Uterus (tissue), 4 donors: ENCODE measurements around the gene RPS16. TPM values are rescaled to one million over a fixed set of nuclear protein-coding genes. Genes with fewer than 3 reads are reported as not detected.

Source experiments
- DNase-seq, 2 donors: peaks; one replicate each; pipeline ENCODE4 v3.0.0-alpha.2; 2019 to 2020
- H3K27ac ChIP-seq, 2 donors: fragments of 200-600 bp; sonication (generic); 1 replicate in 1 of 2; 2 replicates in 1 of 2; pipeline ENCODE4 v1.5.1; 2016 to 2018
- H3K27me3 ChIP-seq, 2 donors: fragments of 200-600 bp; sonication (generic); one replicate each; pipeline ENCODE4 v1.5.1; 2018 to 2019; ENCODE audit warnings: control low read depth in 1 of 2
- H3K36me3 ChIP-seq, 2 donors: fragments of 200-600 bp; sonication (generic); one replicate each; pipeline ENCODE4 v1.5.1; 2019; ENCODE audit warnings: control low read depth in 1 of 2
- H3K4me1 ChIP-seq, 2 donors: fragments of 200-600 bp; sonication (generic); one replicate each; pipeline ENCODE4 v1.5.1; 2018 to 2019; ENCODE audit warnings: control low read depth in 1 of 2
- H3K4me3 ChIP-seq, 2 donors: fragments of 200-600 bp; sonication (generic); 1 replicate in 1 of 2; 2 replicates in 1 of 2; pipeline ENCODE4 v1.5.1; 2018 to 2019; ENCODE audit warnings: mild to moderate bottlenecking in 1 of 2
- H3K9me3 ChIP-seq, 2 donors: fragments of 200-600 bp; sonication (generic); one replicate each; pipeline ENCODE4 v1.5.1; 2019; ENCODE audit warnings: control low read depth in 1 of 2
- CTCF ChIP-seq, 4 experiments: fragments of 200-600 bp in 2 of 4; fragments of 450-650 bp in 2 of 4; sonication (generic) in 2 of 4; IDR thresholded peaks; one replicate each; pipeline ENCODE4 v1.5.1; 2016 to 2019; ENCODE audit warnings: antibody characterized with exemption in 4 of 4, mild to moderate bottlenecking in 2 of 4, moderate library complexity in 1 of 4
- POLR2A ChIP-seq, 2 donors: fragments of 450-650 bp; IDR thresholded peaks; one replicate each; pipeline ENCODE4 v1.6.1; 2016; ENCODE audit warnings: antibody characterized with exemption in 2 of 2, mild to moderate bottlenecking in 1 of 2, moderate library complexity in 1 of 2
- intact Hi-C: fragments of 100-400 bp; cut with DNase I; formaldehyde crosslinking; loops from one replicate; pipeline ENCODE4 v1.15.1; 2023; ENCODE audit warnings: low total_unique reads
- microRNA-seq: library from miRNA; unstranded; fragments of <30 nt; microRNA quantifications from one replicate; pipeline ENCODE4, GENCODE V29; 2016; ENCODE audit warnings: borderline microRNAs expressed, borderline replicate concordance
- small RNA-seq: library from RNA; depleted of rRNA; stranded (forward); fragments of <200 nt; gene quantifications from one replicate; pipeline ENCODE3, GENCODE V24; 2016
- total RNA-seq, 4 donors: library from RNA; depleted of rRNA in 3 of 4; stranded (reverse); fragments of >200 nt in 3 of 4; gene quantifications; one replicate each; pipeline versions ENCODE4 v1.1.0 to v1.2.4, GENCODE V29; 2014 to 2023
- donor health status: DM: yes; HTN: yes; CAD: no.

Gene RPS16
- total RNA-seq, 4 donors from 2014 or later, result 50.5 to 6,434 (median 2,757) TPM

DNA sequence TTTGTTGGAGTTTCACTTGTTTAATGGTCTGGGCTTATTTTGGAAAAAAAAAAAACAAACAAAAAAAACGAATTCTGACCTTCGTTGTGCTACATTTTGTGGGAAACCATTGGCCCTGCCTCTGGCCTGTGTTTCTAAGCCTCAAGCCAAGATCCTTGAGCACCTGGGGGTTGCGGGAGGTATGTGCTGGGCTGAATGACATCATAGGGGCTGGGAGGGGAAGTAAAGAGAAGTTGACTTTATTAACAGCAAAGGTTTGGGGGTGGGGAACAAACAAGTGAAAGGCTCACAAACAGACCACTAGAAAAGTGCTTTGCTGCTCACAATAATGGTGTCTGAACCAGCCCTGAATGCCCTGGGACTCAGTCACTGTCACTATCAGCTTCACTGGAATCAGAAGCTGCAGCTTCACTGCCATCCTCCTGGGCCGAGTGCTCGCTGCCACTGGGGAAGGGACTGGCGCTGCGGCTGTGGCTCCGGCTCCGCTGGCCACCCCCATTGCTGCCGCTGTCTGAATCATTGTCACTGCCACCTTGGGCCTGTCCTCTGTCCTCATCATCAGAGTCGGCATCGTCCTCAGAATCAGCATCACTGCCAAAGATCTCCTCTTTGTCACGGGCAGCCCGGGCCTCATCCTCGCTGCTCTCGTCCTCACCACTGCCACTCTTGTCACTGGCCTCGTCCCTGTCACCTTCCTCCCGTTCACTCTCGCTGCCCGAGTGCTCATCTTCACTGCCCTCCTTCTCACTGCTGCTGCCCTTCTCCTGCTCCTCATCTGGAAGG lies 49.9 kb downstream of the RPS16 start:
- Histone ChIP-seq H3K4me1 (peaks cover 4 to 7% of the 10 kb centered on the region in 2 donors), H3K4me3 (no peak overlapping the region), H3K36me3 (no peaks in the 10 kb centered on the region), H3K27ac (no peak overlapping the region), H3K9me3 (no peaks in the 10 kb centered on the region), H3K27me3 (no peaks in the 10 kb centered on the region)
- DNase-seq, result no peak
- intact Hi-C loops, result no loop called here
- TF ChIP-seq POLR2A (IDR thresholded peaks at IDR 0.05) (no peak), CTCF (IDR thresholded peaks at IDR 0.05) (no peak)

DNA sequence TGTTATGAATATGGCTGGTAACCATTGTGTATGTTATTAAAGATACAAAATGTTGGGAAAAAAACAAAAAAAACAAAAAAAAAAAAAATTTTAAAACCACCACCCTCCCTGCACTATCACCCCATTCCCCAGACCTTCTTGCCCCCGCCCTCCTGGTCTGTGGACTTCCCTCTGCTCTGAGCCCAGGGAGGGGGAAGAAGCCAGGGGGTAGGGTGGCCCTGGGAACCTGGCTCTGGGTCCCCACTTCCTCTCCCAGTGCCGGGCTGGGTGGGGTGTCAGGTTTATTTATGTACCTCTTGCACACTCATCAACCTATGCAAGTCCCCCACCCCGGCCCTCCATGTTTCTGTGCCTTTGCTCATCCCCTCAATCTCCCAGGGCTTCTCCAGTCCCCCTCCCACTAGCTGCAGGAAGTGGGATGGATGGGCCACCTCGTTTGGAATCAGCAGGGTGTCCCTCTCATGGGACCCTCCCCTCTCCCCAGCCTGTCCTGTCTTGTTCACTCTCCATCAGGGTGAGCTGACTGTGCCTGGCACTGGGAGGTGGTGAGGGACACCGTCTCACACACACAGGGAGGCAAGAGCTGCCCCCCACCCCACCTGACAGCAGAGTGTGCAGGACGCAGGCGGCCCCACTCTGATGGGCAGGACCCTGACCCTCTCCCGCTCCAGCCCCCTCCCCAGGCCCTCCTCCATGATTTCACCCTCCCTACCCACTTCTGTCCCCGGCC lies 50.7 kb downstream of the RPS16 start:
- no peak overlapping the region for H3K27ac ChIP-seq
- H3K9me3 ChIP-seq, result no peaks in the 10 kb centered on the region
- DNase-seq, result no peak
- no peak overlapping the region for H3K4me3 ChIP-seq
- H3K36me3 ChIP-seq, result no peaks in the 10 kb centered on the region
- no peak for TF ChIP-seq POLR2A (IDR thresholded peaks at IDR 0.05)
- no peak for TF ChIP-seq CTCF (IDR thresholded peaks at IDR 0.05)
- no peaks in the 10 kb centered on the region for H3K27me3 ChIP-seq
- intact Hi-C loops, result no loop called here
- H3K4me1 ChIP-seq, result peaks cover 2 to 3% of the 10 kb centered on the region in 2 donors

Small RNA genes within 50 kb of the gene (microRNA-seq; reads per million reads assigned to microRNA genes)
- gene MIR4530, result 3.9 reads per million

Small RNA genes within 50 kb of the gene (small RNA-seq; reads per million reads assigned to genes)
- not detected for gene MIR4530

Other genes starting within 250 kb of the RPS16 start
- gene NCCRP1, start 239.0 kb downstream of the RPS16 start, total RNA-seq, result not detected
- gene SYCN, start 231.7 kb downstream of the RPS16 start, total RNA-seq, result not detected
- gene IFNL3, start 190.9 kb downstream of the RPS16 start, total RNA-seq, result not detected
- gene IFNL4, start 187.1 kb downstream of the RPS16 start, total RNA-seq, result under 1 TPM in 1 of 4 donors, not detected in 3; 0.90 TPM
- not detected for gene IFNL2, start 167.6 kb downstream of the RPS16 start, total RNA-seq
- not detected for gene IFNL1, start 139.5 kb downstream of the RPS16 start, total RNA-seq
- gene LRFN1, start 115.1 kb downstream of the RPS16 start, total RNA-seq, result 1 to 10 TPM in 2 of 4 donors, not detected in 2; 1.4 to 4.7 TPM
- gene GMFG, start 99.9 kb downstream of the RPS16 start, total RNA-seq, result 10 to 100 TPM; 10.4 to 43.0 (median 18.9) TPM
- gene SAMD4B, start 93.5 kb downstream of the RPS16 start, total RNA-seq, result 100 to 1,000 TPM in 1 of 4 donors, 10 to 100 TPM in 3; 11.3 to 128 (median 58.6) TPM
- 10 to 100 TPM; 21.8 to 65.6 (median 33.7) TPM for gene PAF1, start 44.8 kb downstream of the RPS16 start, total RNA-seq
- 100 to 1,000 TPM in 1 of 4 donors, 10 to 100 TPM in 3; 15.6 to 282 (median 40.8) TPM for gene MED29, start 44.6 kb downstream of the RPS16 start, total RNA-seq
- 100 to 1,000 TPM in 2 of 4 donors, 10 to 100 TPM in 1, 1 to 10 TPM in 1; 5.0 to 276 (median 145) TPM for gene ZFP36, start 29.1 kb downstream of the RPS16 start, total RNA-seq
- 100 to 1,000 TPM in 1 of 4 donors, 10 to 100 TPM in 1, 1 to 10 TPM in 2; 5.1 to 120 (median 21.6) TPM for gene PLEKHG2, start 23.3 kb downstream of the RPS16 start, total RNA-seq
- 100 to 1,000 TPM in 1 of 4 donors, 10 to 100 TPM in 3; 11.8 to 119 (median 40.0) TPM for gene SUPT5H, start 9.6 kb upstream of the RPS16 start, total RNA-seq
- 10 to 100 TPM; 21.0 to 48.6 (median 28.5) TPM for gene TIMM50, start 44.9 kb upstream of the RPS16 start, total RNA-seq
- under 1 TPM in 1 of 4 donors, not detected in 3; 0.41 TPM for gene DLL3, start 63.0 kb upstream of the RPS16 start, total RNA-seq
- under 1 TPM in 1 of 4 donors, not detected in 3; 0.41 TPM for gene SELENOV, start 79.2 kb upstream of the RPS16 start, total RNA-seq
- gene EID2B, start 96.9 kb upstream of the RPS16 start, total RNA-seq, result 1 to 10 TPM in 3 of 4 donors, under 1 TPM in 1; 0.29 to 6.6 (median 5.1) TPM
- gene EID2, start 104.2 kb upstream of the RPS16 start, total RNA-seq, result 10 to 100 TPM in 2 of 4 donors, 1 to 10 TPM in 2; 3.8 to 15.5 (median 8.6) TPM
- gene LGALS13, start 166.6 kb upstream of the RPS16 start, total RNA-seq, result not detected
- not detected for gene LGALS16, start 220.0 kb upstream of the RPS16 start, total RNA-seq